Esophagus muscularis mucosa (tissue), 4 donors: ENCODE results near the gene FAM131A.

ENCODE experiments used
- EP300 ChIP-seq: sonication (generic); formaldehyde crosslinking; IDR thresholded peaks from one replicate; pipeline ENCODE4 v1.6.1; 2017; ENCODE audit warnings: antibody characterized with exemption
- POLR2A ChIP-seq: fragments of 450-650 bp; IDR thresholded peaks from one replicate; pipeline ENCODE4 v1.6.1; 2017; ENCODE audit warnings: antibody characterized with exemption, moderate library complexity, mild to moderate bottlenecking, low read depth
- POLR2AphosphoS5 ChIP-seq, 2 donors: sonication (generic); formaldehyde crosslinking; IDR thresholded peaks; one replicate each; pipeline ENCODE4 v1.6.1; 2017; ENCODE audit warnings: antibody characterized with exemption in 2 of 2
- TF ChIP-seq, protein P1 (sequence below), 3 experiments: fragments of 200-600 bp in 2 of 3; fragments of 450-650 bp in 1 of 3; sonication (generic) in 2 of 3; IDR thresholded peaks; one replicate each; pipeline ENCODE4 v1.5.1; 2017 to 2019; ENCODE audit warnings: antibody characterized with exemption in 3 of 3, mild to moderate bottlenecking in 2 of 3, moderate library complexity in 1 of 3

- TF ChIP-seq, protein P1, sequence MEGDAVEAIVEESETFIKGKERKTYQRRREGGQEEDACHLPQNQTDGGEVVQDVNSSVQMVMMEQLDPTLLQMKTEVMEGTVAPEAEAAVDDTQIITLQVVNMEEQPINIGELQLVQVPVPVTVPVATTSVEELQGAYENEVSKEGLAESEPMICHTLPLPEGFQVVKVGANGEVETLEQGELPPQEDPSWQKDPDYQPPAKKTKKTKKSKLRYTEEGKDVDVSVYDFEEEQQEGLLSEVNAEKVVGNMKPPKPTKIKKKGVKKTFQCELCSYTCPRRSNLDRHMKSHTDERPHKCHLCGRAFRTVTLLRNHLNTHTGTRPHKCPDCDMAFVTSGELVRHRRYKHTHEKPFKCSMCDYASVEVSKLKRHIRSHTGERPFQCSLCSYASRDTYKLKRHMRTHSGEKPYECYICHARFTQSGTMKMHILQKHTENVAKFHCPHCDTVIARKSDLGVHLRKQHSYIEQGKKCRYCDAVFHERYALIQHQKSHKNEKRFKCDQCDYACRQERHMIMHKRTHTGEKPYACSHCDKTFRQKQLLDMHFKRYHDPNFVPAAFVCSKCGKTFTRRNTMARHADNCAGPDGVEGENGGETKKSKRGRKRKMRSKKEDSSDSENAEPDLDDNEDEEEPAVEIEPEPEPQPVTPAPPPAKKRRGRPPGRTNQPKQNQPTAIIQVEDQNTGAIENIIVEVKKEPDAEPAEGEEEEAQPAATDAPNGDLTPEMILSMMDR (IDR thresholded peaks at IDR 0.05) = no peak
- TF ChIP-seq POLR2AphosphoS5 (IDR thresholded peaks at IDR 0.05) (no peak), POLR2A (no peak), EP300 (no peak)
Observed at GRCh38 chr3:184327171-184327570, 10.2 kb upstream of the FAM131A start.
